OCI-LY7 (cell line): Measurements from ENCODE around the gene ARVCF. TPM values are rescaled to one million over a fixed set of nuclear protein-coding genes. Genes with fewer than 3 reads are reported as not detected.

Experiments used
- BruUV-seq: library from RNA; stranded (reverse); fragments of 400-500 nt; replicated peaks from 2 replicates; lab custom pipeline; 2021; lab: Mats Ljungman, UMichigan
- CTCF ChIA-PET: fragments of 300-600 bp; sonication (Branson Sonifier 250); formaldehyde crosslinking; loops from one replicate; lab custom pipeline; 2022; ENCODE audit warnings: antibody characterized with exemption; ENCODE audit not compliant: unreplicated experiment; lab: Charles Lee
- POLR2A ChIA-PET: fragments of 300-600 bp; sonication (Branson Sonifier 250); formaldehyde crosslinking; loops from one replicate; lab custom pipeline; 2022; ENCODE audit warnings: antibody characterized with exemption; lab: Charles Lee
- DNase-seq: peaks from one replicate; pipeline ENCODE4 v3.0.0-alpha.2; 2015; ENCODE audit warnings: low spot score
- H2AFZ ChIP-seq: fragments of 200-600 bp; sonication (generic), shearing (Covaris generic); 2 replicates; pipeline ENCODE4 v1.6.1; 2014; ENCODE audit warnings: mild to moderate bottlenecking, antibody characterized with exemption, low read length, moderate library complexity
- H3K27ac ChIP-seq: fragments of 200-600 bp; sonication (generic); 2 replicates; pipeline ENCODE4 v1.5.1; 2014; ENCODE audit warnings: mixed run types, low read depth, mild to moderate bottlenecking, moderate library complexity, low read length, inconsistent platforms; ENCODE audit not compliant: poor library complexity, severe bottlenecking
- H3K36me3 ChIP-seq: fragments of 200-600 bp; sonication (generic); 2 replicates; pipeline ENCODE4 v1.6.1; 2014; ENCODE audit warnings: mild to moderate bottlenecking, antibody characterized with exemption, low read length, moderate library complexity, mixed read lengths; ENCODE audit not compliant: insufficient read depth
- H3K4me1 ChIP-seq: fragments of 200-600 bp; sonication (generic); 2 replicates; pipeline ENCODE4 v1.5.1; 2014; ENCODE audit warnings: mild to moderate bottlenecking, low read length; ENCODE audit not compliant: insufficient read depth, poor library complexity, severe bottlenecking
- H3K4me2 ChIP-seq: fragments of 200-600 bp; sonication (generic); 2 replicates; pipeline ENCODE4 v1.6.1; 2014; ENCODE audit warnings: mild to moderate bottlenecking, low read length
- H3K4me3 ChIP-seq: fragments of 200-600 bp; sonication (generic); 2 replicates; pipeline ENCODE4 v1.5.1; 2014; ENCODE audit warnings: mild to moderate bottlenecking, low read depth, low read length; ENCODE audit not compliant: poor library complexity, severe bottlenecking
- H3K79me2 ChIP-seq: fragments of 200-600 bp; sonication (generic); 2 replicates; pipeline ENCODE4 v1.6.1; 2016; ENCODE audit warnings: low read depth, mild to moderate bottlenecking, low read length, moderate library complexity, mixed read lengths; ENCODE audit not compliant: insufficient read depth
- H3K9me2 ChIP-seq: fragments of 200-600 bp; sonication (generic); 2 replicates; pipeline ENCODE4 v1.6.1; 2016; ENCODE audit warnings: mild to moderate bottlenecking, low read length, mixed read lengths; ENCODE audit not compliant: insufficient read depth
- H3K9me3 ChIP-seq: fragments of 200-600 bp; sonication (generic); 2 replicates; pipeline ENCODE4 v1.6.1; 2014; ENCODE audit warnings: mild to moderate bottlenecking, mixed run types, low read length, mixed read lengths
- H4K20me1 ChIP-seq: fragments of 200-600 bp; sonication (generic); 2 replicates; pipeline ENCODE4 v1.6.1; 2014; ENCODE audit warnings: mild to moderate bottlenecking, antibody characterized with exemption, low read length, moderate library complexity, mixed read lengths; ENCODE audit not compliant: insufficient read depth
- EZH2phosphoT487 ChIP-seq: fragments of 200-600 bp; sonication (generic); IDR thresholded peaks from 2 replicates; pipeline ENCODE4 v1.6.1; 2018; ENCODE audit warnings: low read depth, borderline replicate concordance, mild to moderate bottlenecking, mixed run types, antibody characterized with exemption, low read length, moderate library complexity, mixed read lengths
- intact Hi-C: fragments of 100-400 bp; cut with micrococcal nuclease; formaldehyde crosslinking; loops from one replicate; pipeline ENCODE4 v1.10.0; 2022; ENCODE audit not compliant: unreplicated experiment
- total RNA-seq, 2 experiments: library from RNA; depleted of rRNA in 1 of 2; stranded (reverse); fragments of >200 nt in 1 of 2; shearing (Covaris generic) in 1 of 2; gene quantifications; 2 replicates each; pipeline ENCODE4 v1.2.3, GENCODE V29; 2014 to 2022
- TF ChIP-seq, protein P1 (sequence below): fragments of 200-600 bp; sonication (generic); conservative IDR thresholded peaks from 2 replicates; pipeline ENCODE4 v1.5.1; 2014; ENCODE audit warnings: mild to moderate bottlenecking, antibody characterized with exemption, low read length, moderate library complexity, mixed read lengths

Gene ARVCF
- total RNA-seq, 2 experiments from 2014 or later, result 2.9 to 3.8 TPM

DNA sequence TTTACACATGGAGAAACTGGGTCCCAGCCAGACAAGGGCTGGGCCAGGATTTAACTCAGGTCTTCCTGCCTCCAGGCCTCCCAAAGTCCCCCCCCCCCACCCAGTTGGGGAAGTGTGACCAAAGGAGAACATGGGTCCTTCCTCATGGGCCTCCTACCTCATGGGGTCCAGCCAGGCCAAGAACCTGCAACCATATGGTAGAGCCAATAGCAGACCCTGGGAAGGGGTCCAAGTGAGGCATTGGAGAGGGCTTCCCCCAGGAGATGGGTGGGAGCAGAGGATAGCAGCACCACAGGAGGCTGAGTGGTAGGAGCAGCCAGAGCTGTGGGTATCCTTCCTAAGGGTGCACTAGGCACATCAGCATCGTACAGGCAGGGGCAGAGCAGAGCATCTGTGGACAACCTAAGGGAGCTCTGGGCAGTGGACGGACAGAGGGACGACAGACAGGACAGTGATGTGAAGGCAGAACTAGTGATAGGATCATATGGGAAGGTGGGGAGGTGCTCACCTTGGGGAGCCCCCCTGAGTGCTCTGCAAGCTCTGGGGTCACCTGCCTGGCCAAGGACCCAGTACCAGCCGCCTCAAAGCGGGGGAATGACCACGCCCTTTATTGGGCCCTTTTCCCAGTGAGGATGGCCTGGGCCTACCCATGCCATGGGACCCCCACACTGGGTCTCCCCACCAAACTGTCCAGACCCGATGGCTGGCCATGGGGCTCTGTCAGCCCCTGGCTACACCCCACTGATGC lies 4.5 kb downstream of the ARVCF start:
- Histone ChIP-seq H2AFZ (no peak overlapping the region), H4K20me1 (no peaks in the 10 kb centered on the region), H3K9me2 (no peaks in the 10 kb centered on the region), H3K4me2 (no peak overlapping the region), H3K36me3 (no peaks in the 10 kb centered on the region), H3K9me3 (no peaks in the 10 kb centered on the region), H3K79me2 (no peaks in the 10 kb centered on the region), H3K4me3 (no peak overlapping the region), H3K4me1 (peaks cover 9% of the 10 kb centered on the region), H3K27ac (no peak overlapping the region)
- BruUV-seq, result no TSS peak
- no peak for TF ChIP-seq EZH2phosphoT487
- TF ChIP-seq, protein P1, sequence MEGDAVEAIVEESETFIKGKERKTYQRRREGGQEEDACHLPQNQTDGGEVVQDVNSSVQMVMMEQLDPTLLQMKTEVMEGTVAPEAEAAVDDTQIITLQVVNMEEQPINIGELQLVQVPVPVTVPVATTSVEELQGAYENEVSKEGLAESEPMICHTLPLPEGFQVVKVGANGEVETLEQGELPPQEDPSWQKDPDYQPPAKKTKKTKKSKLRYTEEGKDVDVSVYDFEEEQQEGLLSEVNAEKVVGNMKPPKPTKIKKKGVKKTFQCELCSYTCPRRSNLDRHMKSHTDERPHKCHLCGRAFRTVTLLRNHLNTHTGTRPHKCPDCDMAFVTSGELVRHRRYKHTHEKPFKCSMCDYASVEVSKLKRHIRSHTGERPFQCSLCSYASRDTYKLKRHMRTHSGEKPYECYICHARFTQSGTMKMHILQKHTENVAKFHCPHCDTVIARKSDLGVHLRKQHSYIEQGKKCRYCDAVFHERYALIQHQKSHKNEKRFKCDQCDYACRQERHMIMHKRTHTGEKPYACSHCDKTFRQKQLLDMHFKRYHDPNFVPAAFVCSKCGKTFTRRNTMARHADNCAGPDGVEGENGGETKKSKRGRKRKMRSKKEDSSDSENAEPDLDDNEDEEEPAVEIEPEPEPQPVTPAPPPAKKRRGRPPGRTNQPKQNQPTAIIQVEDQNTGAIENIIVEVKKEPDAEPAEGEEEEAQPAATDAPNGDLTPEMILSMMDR, result no peak
- intact Hi-C loops, result no loop called here
- no peak for DNase-seq
- ChIA-PET POLR2A (no interaction called here), CTCF (no interaction called here)

DNA sequence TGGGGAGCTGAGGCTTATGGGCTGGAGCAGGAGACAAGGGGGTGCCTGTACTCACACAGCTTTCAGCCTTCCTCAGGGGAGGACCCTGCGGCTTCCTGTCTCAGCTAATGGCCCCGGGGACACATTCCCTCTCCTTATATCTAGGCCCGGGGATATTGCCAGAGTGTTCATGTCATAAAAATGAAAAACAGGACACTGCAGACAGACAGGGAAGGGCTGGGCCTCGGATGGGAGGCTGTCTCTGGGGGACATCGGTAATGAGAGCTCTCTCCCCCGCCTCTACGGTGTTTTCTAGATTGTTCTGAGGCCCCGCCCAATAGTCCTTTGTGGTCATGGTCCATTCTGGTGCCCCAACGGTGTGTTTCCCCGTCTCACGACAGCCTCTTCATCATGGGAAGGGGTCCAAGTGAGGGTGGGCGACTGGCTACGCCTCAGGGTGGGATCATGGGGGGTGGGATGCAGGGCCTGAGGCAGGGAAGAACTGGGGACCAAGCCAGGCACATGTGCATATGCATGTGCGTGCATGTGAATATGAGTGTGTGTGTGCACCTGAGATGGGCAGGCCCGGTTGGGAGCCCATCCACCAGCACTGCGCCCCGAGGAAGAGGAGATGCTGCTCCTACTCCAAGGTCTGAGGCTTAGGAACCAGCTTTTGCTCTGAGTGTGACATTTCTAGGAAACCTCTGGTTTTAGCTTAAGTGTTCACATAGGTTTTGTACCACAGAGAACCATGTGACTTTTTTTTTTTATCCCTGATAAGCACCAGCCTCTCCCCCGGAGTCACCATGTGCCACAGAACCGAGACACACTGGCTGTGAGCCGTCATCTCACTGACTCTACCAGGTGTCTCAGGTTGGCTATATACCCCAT lies 5.3 kb downstream of the ARVCF start:
- Histone ChIP-seq H3K4me3 (no peak overlapping the region), H3K27ac (no peak overlapping the region), H3K79me2 (no peaks in the 10 kb centered on the region), H3K4me1 (peaks cover 7% of the 10 kb centered on the region), H3K36me3 (no peaks in the 10 kb centered on the region), H4K20me1 (no peaks in the 10 kb centered on the region), H3K4me2 (no peak overlapping the region), H2AFZ (no peak overlapping the region), H3K9me3 (no peaks in the 10 kb centered on the region), H3K9me2 (no peaks in the 10 kb centered on the region)
- no peak for TF ChIP-seq EZH2phosphoT487
- TF ChIP-seq, protein P1, result no peak
- ChIA-PET CTCF (no interaction called here), POLR2A (no interaction called here)
- BruUV-seq, result no TSS peak
- intact Hi-C loops, result no loop called here
- DNase-seq, result no peak
